GM18868 (cell line): ENCODE data around the gene UTY.
"Not testable (repeated sequence)": the region's sequence is repeated elsewhere in the genome, so short reads cannot be mapped to it uniquely, and the experiment has no call there.

Experiments used
- ATAC-seq: cut with Tn5 transposase; IDR thresholded peaks from one replicate; pipeline ENCODE4 v1.9.1; 2021; ENCODE audit warnings: mild to moderate bottlenecking, moderate library complexity; ENCODE audit not compliant: unreplicated experiment

The UTY gene

GRCh38 chrY:13312966-13313365 lies 166.9 kb downstream of the UTY start:
- no peak for ATAC-seq

- ATAC-seq = no peak
These were observed 171.9 kb downstream of the UTY start for GRCh38 chrY:13307959-13308358.

GRCh38 chrY:13300795-13301194 lies 179.0 kb downstream of the UTY start:
- ATAC-seq = no peak

GRCh38 chrY:13299411-13299810 lies 180.4 kb downstream of the UTY start:
- ATAC-seq = no peak

- ATAC-seq = no peak
These were observed 183.5 kb downstream of the UTY start for GRCh38 chrY:13296176-13296890.

GRCh38 chrY:13295026-13295425 lies 184.8 kb downstream of the UTY start:
- no peak for ATAC-seq

GRCh38 chrY:13291199-13291598 lies 188.6 kb downstream of the UTY start:
- ATAC-seq = no peak

- not testable (repeated sequence) for ATAC-seq
These were observed 197.4 kb downstream of the UTY start for GRCh38 chrY:13282151-13283054.

- no peak for ATAC-seq
These were observed 200.3 kb downstream of the UTY start for GRCh38 chrY:13279561-13279960.

GRCh38 chrY:13271706-13272105 lies 208.1 kb downstream of the UTY start:
- ATAC-seq = no peak

- not testable (repeated sequence) for ATAC-seq
These were observed 225.8 kb downstream of the UTY start for GRCh38 chrY:13253941-13254440.

GRCh38 chrY:13250421-13250820 lies 229.4 kb downstream of the UTY start:
- ATAC-seq = no peak

- no peak for ATAC-seq
These were observed 236.1 kb downstream of the UTY start for GRCh38 chrY:13243716-13244115.

GRCh38 chrY:13233901-13234300 lies 245.9 kb downstream of the UTY start:
- no peak for ATAC-seq

GRCh38 chrY:13233118-13233517 lies 246.7 kb downstream of the UTY start:
- ATAC-seq = no peak

GRCh38 chrY:13227354-13227953 lies 252.4 kb downstream of the UTY start:
- no peak for ATAC-seq

- no peak for ATAC-seq
These were observed 268.7 kb downstream of the UTY start for GRCh38 chrY:13210961-13211646.

GRCh38 chrY:13205214-13205613 lies 274.6 kb downstream of the UTY start:
- no peak for ATAC-seq
